Activated T-cell treated with anti-CD3 and anti-CD28 coated beads, Interleukin-2, amount 50 U/mL, for 72 hours (primary cell): ENCODE measurements around the gene TMED7. TPM values are rescaled to one million over a fixed set of nuclear protein-coding genes. Genes with fewer than 3 reads are reported as not detected.

Experiments
- ATAC-seq, 2 donors: fragments of 150-1000 bp; cut with Tn5 transposase; replicated peaks in 1 of 2; 2 replicates each; pipeline ENCODE4 v1.10.0; 2021; ENCODE audit warnings: moderate library complexity in 2 of 2, mild to moderate bottlenecking in 1 of 2
- DNase-seq, 2 donors: peaks; one replicate each; pipeline ENCODE4 v3.0.0; 2021 to 2022; ENCODE audit warnings: mixed read lengths in 1 of 2
- H3K27ac Mint-ChIP-seq: one replicate; pipeline ENCODE4 v1.8.0; 2022; ENCODE audit warnings: mild to moderate bottlenecking, moderate library complexity, mixed read lengths
- H3K27me3 Mint-ChIP-seq: one replicate; pipeline ENCODE4 v1.8.0; 2022; ENCODE audit warnings: low read depth, mixed read lengths
- H3K36me3 Mint-ChIP-seq, 2 donors: one replicate each; pipeline ENCODE4 v1.8.0; 2022; ENCODE audit warnings: mixed read lengths in 2 of 2, mild to moderate bottlenecking in 1 of 2; ENCODE audit not compliant: insufficient read depth in 2 of 2
- H3K4me1 Mint-ChIP-seq: one replicate; pipeline ENCODE4 v1.8.0; 2022; ENCODE audit warnings: low read depth, mixed read lengths
- H3K4me3 Mint-ChIP-seq, 2 donors: one replicate each; pipeline ENCODE4 v1.8.0; 2022; ENCODE audit warnings: mild to moderate bottlenecking in 2 of 2, mixed read lengths in 2 of 2, moderate library complexity in 2 of 2
- H3K9me3 Mint-ChIP-seq, 2 donors: one replicate each; pipeline ENCODE4 v1.8.0; 2022; ENCODE audit warnings: mixed read lengths in 2 of 2
- total RNA-seq, 2 donors: library from RNA; stranded (reverse); gene quantifications; one replicate each; pipeline ENCODE4 v1.2.3, GENCODE V29; 2022

The TMED7 gene
- total RNA-seq, 2 donors from 2014 or later, result 31.5 to 46.9 TPM

GRCh38 chr5:115621365-115621900 lies 4.4 kb downstream of the TMED7 start:
- no peaks in the 10 kb centered on the region for H3K9me3 Mint-ChIP-seq
- H3K27me3 Mint-ChIP-seq, result no peaks in the 10 kb centered on the region
- H3K4me3 Mint-ChIP-seq, result peak overlapping the region in 1 of 2 donors; percentile 12
- H3K27ac Mint-ChIP-seq, result peak overlapping the region; percentile 47
- ATAC-seq (no peak), DNase-seq (no peak)
- H3K36me3 Mint-ChIP-seq, result peaks cover 4 to 15% of the 10 kb centered on the region in 2 donors
- peaks cover 18% of the 10 kb centered on the region for H3K4me1 Mint-ChIP-seq

- no peak for ATAC-seq
These were observed 8.9 kb downstream of the TMED7 start for GRCh38 chr5:115616892-115617291.

GRCh38 chr5:115616472-115616871 lies 9.4 kb downstream of the TMED7 start:
- Mint-ChIP-seq H3K27ac (no peak overlapping the region), H3K4me3 (no peak overlapping the region), H3K36me3 (peaks cover 5 to 16% of the 10 kb centered on the region in 2 donors), H3K4me1 (peaks cover 9% of the 10 kb centered on the region), H3K9me3 (no peaks in the 10 kb centered on the region), H3K27me3 (no peaks in the 10 kb centered on the region)
- DNase-seq, result no peak
- no peak for ATAC-seq

More at GRCh38 chr5:115616892-115617291, 8.9 kb downstream of the TMED7 start:
- Mint-ChIP-seq H3K9me3 (no peaks in the 10 kb centered on the region), H3K4me3 (no peak overlapping the region), H3K27me3 (no peaks in the 10 kb centered on the region), H3K36me3 (peaks cover 5 to 17% of the 10 kb centered on the region in 2 donors), H3K4me1 (peaks cover 11% of the 10 kb centered on the region), H3K27ac (no peak overlapping the region)
- DNase-seq, result no peak

GRCh38 chr5:115611873-115612272 lies 14.0 kb downstream of the TMED7 start:
- no peak for ATAC-seq
- Mint-ChIP-seq H3K27ac (no peak overlapping the region), H3K4me3 (no peak overlapping the region), H3K36me3 (peaks cover 5 to 6% of the 10 kb centered on the region in 2 donors), H3K27me3 (no peaks in the 10 kb centered on the region), H3K4me1 (peaks cover 5% of the 10 kb centered on the region), H3K9me3 (no peaks in the 10 kb centered on the region)
- no peak for DNase-seq

- Mint-ChIP-seq H3K4me1 (peaks cover 6% of the 10 kb centered on the region), H3K4me3 (no peak overlapping the region), H3K27me3 (no peaks in the 10 kb centered on the region), H3K36me3 (peaks cover 4 to 6% of the 10 kb centered on the region in 2 donors), H3K27ac (no peak overlapping the region), H3K9me3 (no peaks in the 10 kb centered on the region)
- ATAC-seq (no peak), DNase-seq (no peak)
These were observed 17.9 kb downstream of the TMED7 start for GRCh38 chr5:115607935-115608334.

GRCh38 chr5:115605436-115605835 lies 20.4 kb downstream of the TMED7 start:
- no peaks in the 10 kb centered on the region for H3K9me3 Mint-ChIP-seq
- H3K27ac Mint-ChIP-seq, result no peak overlapping the region
- no peak for DNase-seq
- H3K27me3 Mint-ChIP-seq, result peaks cover 2% of the 10 kb centered on the region
- H3K4me3 Mint-ChIP-seq, result no peak overlapping the region
- peaks cover 17% of the 10 kb centered on the region for H3K4me1 Mint-ChIP-seq
- H3K36me3 Mint-ChIP-seq, result peaks cover 4 to 6% of the 10 kb centered on the region in 2 donors
- no peak for ATAC-seq

- Mint-ChIP-seq H3K27me3 (peaks cover 15% of the 10 kb centered on the region), H3K4me3 (peak overlapping the region; percentile 80 to 81), H3K9me3 (no peaks in the 10 kb centered on the region), H3K27ac (no peak overlapping the region), H3K4me1 (peaks cover 31% of the 10 kb centered on the region), H3K36me3 (peaks cover 2 to 5% of the 10 kb centered on the region in 2 donors)
- DNase-seq, result no peak
- no peak for ATAC-seq
These were observed 23.2 kb downstream of the TMED7 start for GRCh38 chr5:115602591-115603125.

- peaks cover 2 to 5% of the 10 kb centered on the region in 2 donors for H3K36me3 Mint-ChIP-seq
- DNase-seq, result peak; percentile 76
- peak within 1 kb of the TSS; percentile 80 to 81 for H3K4me3 Mint-ChIP-seq
- peaks cover 15% of the 10 kb centered on the region for H3K27me3 Mint-ChIP-seq
- H3K27ac Mint-ChIP-seq, result no peak within 1 kb of the TSS
- ATAC-seq, result peak; percentile 90 to 92
- H3K4me1 Mint-ChIP-seq, result peaks cover 31% of the 10 kb centered on the region
- no peaks in the 10 kb centered on the region for H3K9me3 Mint-ChIP-seq
These were observed 23.9 kb downstream of the TMED7 start, which contains the start of gene TICAM2 for GRCh38 chr5:115601701-115602590. TICAM2 (minus strand) TSS chr5:115602479; CDS start chr5:115581256, 21,223 bp downstream.

- Mint-ChIP-seq H3K4me3 (peak overlapping the region; percentile 39 to 60), H3K9me3 (no peaks in the 10 kb centered on the region), H3K36me3 (peaks cover 2 to 4% of the 10 kb centered on the region in 2 donors), H3K27ac (peak overlapping the region; percentile 16), H3K4me1 (peaks cover 31% of the 10 kb centered on the region), H3K27me3 (peaks cover 20% of the 10 kb centered on the region)
- DNase-seq, result no peak
- no peak for ATAC-seq
These were observed 25.1 kb downstream of the TMED7 start for GRCh38 chr5:115600766-115601165.

- peak overlapping the region in 1 of 2 donors; percentile 39 for H3K4me3 Mint-ChIP-seq
- no peak overlapping the region for H3K27ac Mint-ChIP-seq
- peaks cover 2% of the 10 kb centered on the region in 2 donors for H3K36me3 Mint-ChIP-seq
- H3K4me1 Mint-ChIP-seq, result peaks cover 31% of the 10 kb centered on the region
- H3K9me3 Mint-ChIP-seq, result no peaks in the 10 kb centered on the region
- ATAC-seq (no peak), DNase-seq (no peak)
- peaks cover 21% of the 10 kb centered on the region for H3K27me3 Mint-ChIP-seq
These were observed 25.9 kb downstream of the TMED7 start for GRCh38 chr5:115599924-115600323.

- H3K27me3 Mint-ChIP-seq, result peaks cover 21% of the 10 kb centered on the region
- H3K4me3 Mint-ChIP-seq, result peak overlapping the region in 1 of 2 donors; percentile 2
- ATAC-seq (no peak), DNase-seq (no peak)
- H3K4me1 Mint-ChIP-seq, result peaks cover 31% of the 10 kb centered on the region
- no peak overlapping the region for H3K27ac Mint-ChIP-seq
- no peaks in the 10 kb centered on the region for H3K9me3 Mint-ChIP-seq
- H3K36me3 Mint-ChIP-seq, result peaks cover 2% of the 10 kb centered on the region in 2 donors
These were observed 26.3 kb downstream of the TMED7 start for GRCh38 chr5:115599502-115599901.

GRCh38 chr5:115594128-115595047 lies 31.4 kb downstream of the TMED7 start:
- ATAC-seq (no peak), DNase-seq (no peak)
- Mint-ChIP-seq H3K9me3 (no peaks in the 10 kb centered on the region), H3K27ac (no peak overlapping the region), H3K4me1 (peaks cover 4% of the 10 kb centered on the region), H3K36me3 (no peaks in the 10 kb centered on the region), H3K4me3 (no peak overlapping the region), H3K27me3 (peaks cover 8% of the 10 kb centered on the region)
